Suprapubic skin (tissue), 4 donors: Measurements from ENCODE around the gene WDR90. TPM values are rescaled to one million over a fixed set of nuclear protein-coding genes. Genes with fewer than 3 reads are reported as not detected.

Experiments
- DNase-seq, 2 donors: peaks; one replicate each; pipeline ENCODE4 v3.0.0-alpha.2; 2019; ENCODE audit warnings: low spot score in 2 of 2
- H3K27ac ChIP-seq: fragments of 200-600 bp; sonication (generic); one replicate; pipeline ENCODE4 v1.5.1; 2019
- H3K27me3 ChIP-seq: fragments of 200-600 bp; sonication (generic); one replicate; pipeline ENCODE4 v1.5.1; 2019
- H3K36me3 ChIP-seq: fragments of 200-600 bp; sonication (generic); one replicate; pipeline ENCODE4 v1.5.1; 2019
- H3K4me1 ChIP-seq: fragments of 200-600 bp; sonication (generic); one replicate; pipeline ENCODE4 v1.5.1; 2019
- H3K4me3 ChIP-seq: fragments of 200-600 bp; sonication (generic); one replicate; pipeline ENCODE4 v1.5.1; 2019; ENCODE audit warnings: mild to moderate bottlenecking
- H3K9me3 ChIP-seq: fragments of 200-600 bp; sonication (generic); one replicate; pipeline ENCODE4 v1.5.1; 2019
- EP300 ChIP-seq: sonication (generic); formaldehyde crosslinking; IDR thresholded peaks from one replicate; pipeline ENCODE4 v1.6.1; 2017; ENCODE audit warnings: antibody characterized with exemption
- POLR2A ChIP-seq, 2 donors: fragments of 450-650 bp; IDR thresholded peaks; one replicate each; pipeline ENCODE4 v1.6.1; 2017; ENCODE audit warnings: antibody characterized with exemption in 2 of 2, mild to moderate bottlenecking in 2 of 2, moderate library complexity in 2 of 2
- POLR2AphosphoS5 ChIP-seq, 3 donors: sonication (generic); formaldehyde crosslinking; IDR thresholded peaks; one replicate each; pipeline ENCODE4 v1.6.1; 2017; ENCODE audit warnings: antibody characterized with exemption in 3 of 3
- WGBS: methylation state at CpG from one replicate; pipeline ENCODE4 v1.1.5; 2018; 5-methylcytosine and 5-hydroxymethylcytosine counted together
- total RNA-seq, 4 donors: library from RNA; depleted of rRNA; stranded (reverse); fragments of >200 nt; gene quantifications; one replicate each; pipeline ENCODE4 v1.1.0, GENCODE V29; 2016
- TF ChIP-seq, protein P1 (sequence below), 2 donors: fragments of 200-600 bp in 1 of 2; fragments of 450-650 bp in 1 of 2; sonication (generic) in 1 of 2; IDR thresholded peaks; one replicate each; pipeline ENCODE4 v1.5.1; 2016 to 2019; ENCODE audit warnings: antibody characterized with exemption in 2 of 2, mild to moderate bottlenecking in 1 of 2, moderate library complexity in 1 of 2

Gene WDR90
- total RNA-seq, 4 donors from 2014 or later: 18.3 to 63.0 (median 32.2) TPM

DNA sequence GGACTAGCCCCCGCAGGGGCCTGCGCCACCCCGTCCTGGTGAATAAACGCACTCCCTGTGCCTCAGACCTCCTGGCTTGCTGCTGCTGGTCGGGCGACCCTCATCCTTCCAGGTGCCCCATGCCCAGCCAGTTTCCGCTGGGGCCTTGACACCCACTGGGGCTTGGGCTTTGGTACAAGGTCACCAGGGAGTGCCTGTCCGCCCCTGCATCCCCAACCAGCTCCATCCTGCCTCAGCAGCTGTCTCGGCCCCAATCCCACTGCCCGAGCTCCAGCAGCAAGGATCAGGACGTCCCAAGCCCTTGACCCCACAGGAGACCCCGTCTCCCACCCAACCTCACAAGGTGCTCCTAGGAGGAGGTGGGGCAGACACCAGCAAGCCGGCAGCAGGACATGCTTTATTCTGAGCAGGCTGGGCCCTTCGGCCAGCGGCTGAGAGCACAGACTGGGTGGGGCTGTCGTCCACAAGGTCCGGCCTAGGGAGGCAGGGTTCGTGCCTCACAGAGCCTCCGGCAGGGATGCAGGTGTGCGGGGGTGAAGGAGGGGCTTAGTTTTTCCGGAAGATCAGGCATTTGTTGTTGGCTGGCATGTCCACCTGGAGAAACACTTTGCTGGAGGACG is 15.0 kb upstream of the WDR90 start:
- no peak for DNase-seq
- H3K36me3 ChIP-seq: peaks cover 19% of the 10 kb centered on the region
- H3K9me3 ChIP-seq: no peaks in the 10 kb centered on the region
- no peak overlapping the region for H3K4me3 ChIP-seq
- 91% methylated on average over 15 of the region's 22 CpGs for WGBS
- H3K4me1 ChIP-seq: peaks cover 43% of the 10 kb centered on the region
- H3K27me3 ChIP-seq: no peaks in the 10 kb centered on the region
- TF ChIP-seq POLR2AphosphoS5 (IDR thresholded peaks at IDR 0.05) (no peak), POLR2A (IDR thresholded peaks at IDR 0.05) (no peak), EP300 (no peak)
- TF ChIP-seq, protein P1, sequence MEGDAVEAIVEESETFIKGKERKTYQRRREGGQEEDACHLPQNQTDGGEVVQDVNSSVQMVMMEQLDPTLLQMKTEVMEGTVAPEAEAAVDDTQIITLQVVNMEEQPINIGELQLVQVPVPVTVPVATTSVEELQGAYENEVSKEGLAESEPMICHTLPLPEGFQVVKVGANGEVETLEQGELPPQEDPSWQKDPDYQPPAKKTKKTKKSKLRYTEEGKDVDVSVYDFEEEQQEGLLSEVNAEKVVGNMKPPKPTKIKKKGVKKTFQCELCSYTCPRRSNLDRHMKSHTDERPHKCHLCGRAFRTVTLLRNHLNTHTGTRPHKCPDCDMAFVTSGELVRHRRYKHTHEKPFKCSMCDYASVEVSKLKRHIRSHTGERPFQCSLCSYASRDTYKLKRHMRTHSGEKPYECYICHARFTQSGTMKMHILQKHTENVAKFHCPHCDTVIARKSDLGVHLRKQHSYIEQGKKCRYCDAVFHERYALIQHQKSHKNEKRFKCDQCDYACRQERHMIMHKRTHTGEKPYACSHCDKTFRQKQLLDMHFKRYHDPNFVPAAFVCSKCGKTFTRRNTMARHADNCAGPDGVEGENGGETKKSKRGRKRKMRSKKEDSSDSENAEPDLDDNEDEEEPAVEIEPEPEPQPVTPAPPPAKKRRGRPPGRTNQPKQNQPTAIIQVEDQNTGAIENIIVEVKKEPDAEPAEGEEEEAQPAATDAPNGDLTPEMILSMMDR (IDR thresholded peaks at IDR 0.05): no peak
- H3K27ac ChIP-seq: no peak overlapping the region

DNA sequence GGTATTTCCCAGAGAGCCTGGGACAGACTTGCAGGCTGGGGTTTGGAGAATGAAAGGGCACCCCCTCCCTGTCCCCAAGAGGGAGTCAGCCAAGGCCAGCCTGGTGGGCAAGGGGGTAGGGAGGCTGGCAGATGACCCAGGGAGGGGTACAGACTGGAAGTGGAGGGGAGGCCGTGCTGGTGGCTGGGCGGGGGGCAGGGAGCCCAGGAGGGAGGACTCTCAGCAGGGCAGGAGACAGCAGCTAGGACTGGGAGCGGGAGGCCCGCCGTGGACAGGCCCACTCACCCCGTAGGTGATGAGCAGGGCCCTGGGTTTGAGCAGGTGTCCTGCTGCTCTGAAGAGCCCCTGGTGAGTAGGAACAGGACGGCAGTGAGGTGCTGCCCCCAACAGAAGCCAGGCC is 14.2 kb upstream of the WDR90 start:
- WGBS: 68% methylated on average over 6 of the region's 7 CpGs
- Histone ChIP-seq H3K4me1 (peaks cover 35% of the 10 kb centered on the region), H3K9me3 (no peaks in the 10 kb centered on the region), H3K36me3 (peaks cover 18% of the 10 kb centered on the region), H3K4me3 (peak overlapping the region; percentile 95), H3K27me3 (no peaks in the 10 kb centered on the region), H3K27ac (no peak overlapping the region)
- no peak for DNase-seq
- TF ChIP-seq POLR2A (IDR thresholded peaks at IDR 0.05): no peak
- TF ChIP-seq POLR2AphosphoS5 (IDR thresholded peaks at IDR 0.05): no peak
- TF ChIP-seq, protein P1 (IDR thresholded peaks at IDR 0.05): no peak
- no peak for TF ChIP-seq EP300

- TF ChIP-seq, protein P1 (IDR thresholded peaks at IDR 0.05): no peak
- TF ChIP-seq EP300 (no peak), POLR2AphosphoS5 (IDR thresholded peaks at IDR 0.05) (no peak), POLR2A (IDR thresholded peaks at IDR 0.05) (no peak)
- Histone ChIP-seq H3K4me3 (peak overlapping the region; percentile 95), H3K27me3 (no peaks in the 10 kb centered on the region), H3K27ac (peak overlapping the region; percentile 95), H3K36me3 (peaks cover 18% of the 10 kb centered on the region), H3K4me1 (peaks cover 28% of the 10 kb centered on the region), H3K9me3 (no peaks in the 10 kb centered on the region)
- DNase-seq: no peak
- WGBS: no CpG with 5 or more reads among the region's 55 CpGs
Measured at GRCh38 chr16:635573-636205, 13.5 kb upstream of the WDR90 start.

- H3K4me1 ChIP-seq: peaks cover 27% of the 10 kb centered on the region
- 0% methylated on average over 36 of the region's 91 CpGs for WGBS
- no peaks in the 10 kb centered on the region for H3K9me3 ChIP-seq
- H3K27ac ChIP-seq: peak within 1 kb of the TSS; percentile 95
- H3K36me3 ChIP-seq: peaks cover 18% of the 10 kb centered on the region
- TF ChIP-seq EP300: no peak
- TF ChIP-seq POLR2AphosphoS5 (IDR thresholded peaks at IDR 0.05): peak; percentile 31 to 95 (median 76)
- H3K4me3 ChIP-seq: peak within 1 kb of the TSS; percentile 95
- DNase-seq: peak; percentile 97 to 98
- no peaks in the 10 kb centered on the region for H3K27me3 ChIP-seq
Measured at GRCh38 chr16:636206-637080, 12.7 kb upstream of the WDR90 start, which contains the start of gene METTL26. TSS of gene METTL26 (minus strand) at chr16:636305. CDS start at chr16:636290, 15 bp downstream.

DNA sequence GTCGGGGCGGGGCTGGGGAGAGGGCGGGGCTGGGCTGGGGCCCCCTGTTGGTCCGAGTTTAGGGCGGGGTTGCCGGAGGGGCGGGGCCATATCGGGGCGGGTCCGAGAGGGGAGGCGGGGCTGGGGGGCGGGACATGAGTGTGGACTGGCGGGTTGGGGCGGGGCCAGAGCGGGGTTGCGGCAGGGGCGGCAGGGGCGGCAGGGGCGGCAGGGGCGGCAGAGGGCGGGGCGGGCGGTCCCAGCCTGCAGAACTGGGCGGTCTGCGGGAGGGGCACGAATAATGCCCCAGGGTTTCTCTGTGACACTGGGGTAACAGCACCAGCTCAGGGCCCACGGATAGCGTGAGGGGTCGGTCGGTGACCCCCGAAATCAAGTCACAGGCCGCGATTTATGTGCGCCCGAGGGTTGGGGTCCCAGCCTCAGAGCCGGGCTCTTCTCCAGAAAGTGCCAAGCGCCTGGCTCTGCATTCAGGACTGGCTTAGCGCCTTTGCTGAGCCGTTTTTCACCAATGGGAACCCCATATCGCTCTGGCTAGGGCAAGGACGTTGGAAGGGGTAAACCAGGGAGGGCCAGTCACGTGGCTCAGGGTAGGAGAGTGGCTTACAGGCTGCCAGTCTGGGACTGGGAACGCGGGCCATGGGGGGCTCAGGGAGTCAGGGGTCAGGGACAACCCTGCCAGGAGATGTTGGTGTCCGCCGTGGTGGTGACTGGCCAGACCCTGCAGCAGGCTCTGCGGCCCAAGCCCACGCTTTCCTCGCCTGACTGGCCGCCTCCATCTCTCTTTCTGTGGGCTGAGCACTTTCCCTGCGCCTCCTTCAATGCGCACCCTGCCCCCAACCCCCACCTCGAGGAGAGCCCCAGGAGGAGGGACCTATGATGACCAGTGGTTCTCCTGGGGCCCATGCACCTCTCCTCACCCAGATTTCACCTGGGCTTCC is 11.8 kb upstream of the WDR90 start:
- Histone ChIP-seq H3K27ac (peak overlapping the region; percentile 95), H3K27me3 (no peaks in the 10 kb centered on the region), H3K36me3 (peaks cover 18% of the 10 kb centered on the region), H3K4me1 (peaks cover 35% of the 10 kb centered on the region), H3K9me3 (no peaks in the 10 kb centered on the region), H3K4me3 (peak overlapping the region; percentile 95)
- 68% methylated on average over 13 of the region's 53 CpGs for whole genome bisulfite sequencing
- TF ChIP-seq, protein P1 (IDR thresholded peaks at IDR 0.05): no peak
- no peak for TF ChIP-seq EP300
- no peak for TF ChIP-seq POLR2AphosphoS5 (IDR thresholded peaks at IDR 0.05)
- no peak for TF ChIP-seq POLR2A (IDR thresholded peaks at IDR 0.05)
- DNase-seq: peak in 1 of 2 donors; percentile 98
